Neural cell (in vitro differentiated cells): Measurements from ENCODE around the gene FURIN. TPM values are rescaled to one million over a fixed set of nuclear protein-coding genes. Genes with fewer than 3 reads are reported as not detected.

Experiments used
- H2AFZ ChIP-seq: fragments of 200-600, 300-800 bp; sonication (generic), shearing (Covaris generic); 2 replicates; pipeline ENCODE4 v1.6.0; 2014; ENCODE audit warnings: low read depth, mild to moderate bottlenecking, antibody characterized with exemption, low read length, moderate library complexity
- H3F3A ChIP-seq: fragments of 200-600 bp; shearing (Covaris generic); 2 replicates; pipeline ENCODE4 v1.6.1; 2016; ENCODE audit warnings: mild to moderate bottlenecking, moderate library complexity, mixed read lengths, antibody characterized with exemption, low read length; ENCODE audit not compliant: insufficient read depth, poor library complexity, severe bottlenecking
- H3K27ac ChIP-seq: fragments of 200-600, 300-800 bp; sonication (generic), shearing (Covaris generic); 2 replicates; pipeline ENCODE4 v1.5.1; 2014; ENCODE audit warnings: mild to moderate bottlenecking, low read length, moderate library complexity
- H3K27me3 ChIP-seq: fragments of 300-800, 200-600 bp; sonication (generic), shearing (Covaris generic); 2 replicates; pipeline ENCODE4 v1.6.0; 2014; ENCODE audit warnings: mild to moderate bottlenecking, low read depth, low read length, moderate library complexity; ENCODE audit not compliant: insufficient read depth
- H3K36me3 ChIP-seq: fragments of 300-800, 200-600 bp; sonication (generic), shearing (Covaris generic); 2 replicates; pipeline ENCODE4 v1.5.1; 2014; ENCODE audit warnings: mild to moderate bottlenecking, antibody characterized with exemption, low read length, moderate library complexity; ENCODE audit not compliant: insufficient read depth
- H3K4me2 ChIP-seq: fragments of 300-800, 200-600 bp; sonication (generic), shearing (Covaris generic); 2 replicates; pipeline ENCODE4 v1.6.0; 2014; ENCODE audit warnings: mild to moderate bottlenecking, low read length
- H3K4me3 ChIP-seq: fragments of 300-800, 200-600 bp; sonication (generic), shearing (Covaris generic); 2 replicates; pipeline ENCODE4 v1.5.1; 2014; ENCODE audit warnings: mild to moderate bottlenecking, low read length, moderate library complexity
- H3K79me2 ChIP-seq: fragments of 200-600 bp; shearing (Covaris generic); replicated peaks from 2 replicates; pipeline ENCODE4 v1.6.0; 2014; ENCODE audit warnings: mild to moderate bottlenecking, low read length, moderate library complexity; ENCODE audit not compliant: insufficient read depth
- H3K9ac ChIP-seq: fragments of 300-800, 200-600 bp; sonication (generic), shearing (Covaris generic); 2 replicates; pipeline ENCODE4 v1.6.1; 2016; ENCODE audit warnings: mild to moderate bottlenecking, low read length, mixed read lengths
- H3K9me2 ChIP-seq: fragments of 200-600 bp; shearing (Covaris generic); 2 replicates; pipeline ENCODE4 v1.6.1; 2016; ENCODE audit warnings: mild to moderate bottlenecking, low read length, mixed read lengths; ENCODE audit not compliant: insufficient read depth
- H3K9me3 ChIP-seq: fragments of 200-600, 300-800 bp; sonication (generic), shearing (Covaris generic); 2 replicates; pipeline ENCODE4 v1.6.1; 2016; ENCODE audit warnings: mild to moderate bottlenecking, mixed run types, low read length, moderate library complexity, mixed read lengths
- H4K20me1 ChIP-seq: fragments of 200-600 bp; shearing (Covaris generic); 2 replicates; pipeline ENCODE4 v1.6.1; 2016; ENCODE audit warnings: mild to moderate bottlenecking, mixed run types; ENCODE audit not compliant: insufficient read depth
- EP300 ChIP-seq: fragments of 450-650 bp; conservative IDR thresholded peaks from 2 replicates; pipeline ENCODE4 v1.6.1; 2014; ENCODE audit warnings: antibody characterized with exemption, mild to moderate bottlenecking, moderate library complexity; ENCODE audit not compliant: poor library complexity, severe bottlenecking
- EZH2 ChIP-seq: fragments of 200-600, 300-800 bp; shearing (Covaris generic), sonication (generic); IDR thresholded peaks from 2 replicates; pipeline ENCODE4 v1.6.1; 2014; ENCODE audit warnings: antibody characterized with exemption, low read length, borderline replicate concordance, mild to moderate bottlenecking; ENCODE audit not compliant: insufficient read depth, poor library complexity, severe bottlenecking
- MXI1 ChIP-seq: fragments of 450-650 bp; conservative IDR thresholded peaks from 2 replicates; pipeline ENCODE4 v1.6.1; 2014; ENCODE audit warnings: antibody characterized with exemption, mild to moderate bottlenecking; ENCODE audit not compliant: poor library complexity, severe bottlenecking
- POLR2AphosphoS5 ChIP-seq: IDR thresholded peaks from 2 replicates; pipeline ENCODE4 v1.6.1; 2012
- RAD21 ChIP-seq: fragments of 450-650 bp; conservative IDR thresholded peaks from 2 replicates; pipeline ENCODE4 v1.6.1; 2014; ENCODE audit warnings: antibody characterized with exemption, mild to moderate bottlenecking, moderate library complexity
- SMC3 ChIP-seq: fragments of 450-650 bp; conservative IDR thresholded peaks from 2 replicates; pipeline ENCODE4 v1.6.1; 2014; ENCODE audit warnings: antibody characterized with exemption, mild to moderate bottlenecking, moderate library complexity; ENCODE audit not compliant: poor library complexity
- TAF1 ChIP-seq: IDR thresholded peaks from 2 replicates; pipeline ENCODE4 v1.6.1; 2012; ENCODE audit warnings: low read depth
- polyA plus RNA-seq: library from polyadenylated mRNA; depleted of rRNA; stranded (reverse); fragments of >200 nt; gene quantifications from 2 replicates; pipeline ENCODE4 v1.2.3, GENCODE V29; 2014
- TF ChIP-seq, protein P1 (sequence below): IDR thresholded peaks from 2 replicates; pipeline ENCODE4 v1.6.1; 2012; ENCODE audit warnings: borderline replicate concordance
- TF ChIP-seq, protein P2 (sequence below): fragments of 450-650 bp; IDR thresholded peaks from 2 replicates; pipeline ENCODE4 v1.5.1; 2014; ENCODE audit warnings: antibody characterized with exemption, mild to moderate bottlenecking, moderate library complexity; ENCODE audit not compliant: poor library complexity, severe bottlenecking

The FURIN gene
- polyA plus RNA-seq, 1 donor from 2014 or later = 4.3 TPM

DNA sequence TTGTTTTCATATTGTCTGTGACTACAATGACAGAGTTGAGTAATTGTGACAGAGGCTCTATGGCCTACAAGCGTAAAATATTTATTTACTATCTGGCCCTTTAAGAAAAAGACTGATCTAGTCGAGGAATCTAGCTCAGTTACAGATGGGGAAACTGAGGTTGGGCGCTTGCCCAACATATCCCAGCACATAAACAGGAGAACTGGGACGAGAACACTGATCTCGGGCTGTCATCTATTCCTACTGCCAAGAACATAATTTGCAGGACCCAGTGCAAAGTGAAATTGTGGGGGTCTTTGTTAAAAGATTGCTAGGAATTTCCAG, 17.9 kb downstream of the FURIN start:
- Histone ChIP-seq H3K27ac (no peak overlapping the region), H3K9me3 (no peaks in the 10 kb centered on the region), H3K36me3 (no peaks in the 10 kb centered on the region), H3K4me2 (no peak overlapping the region), H3K27me3 (no peaks in the 10 kb centered on the region), H3F3A (no peaks in the 10 kb centered on the region), H2AFZ (no peak overlapping the region), H3K4me3 (no peak overlapping the region), H4K20me1 (no peaks in the 10 kb centered on the region), H3K9ac (no peak overlapping the region), H3K79me2 (no peaks in the 10 kb centered on the region), H3K9me2 (no peaks in the 10 kb centered on the region)
- TF ChIP-seq RAD21 (no peak), POLR2AphosphoS5 (no peak), EP300 (no peak), MXI1 (no peak), SMC3 (no peak), TAF1 (no peak), EZH2 (no peak)
- TF ChIP-seq, protein P1, sequence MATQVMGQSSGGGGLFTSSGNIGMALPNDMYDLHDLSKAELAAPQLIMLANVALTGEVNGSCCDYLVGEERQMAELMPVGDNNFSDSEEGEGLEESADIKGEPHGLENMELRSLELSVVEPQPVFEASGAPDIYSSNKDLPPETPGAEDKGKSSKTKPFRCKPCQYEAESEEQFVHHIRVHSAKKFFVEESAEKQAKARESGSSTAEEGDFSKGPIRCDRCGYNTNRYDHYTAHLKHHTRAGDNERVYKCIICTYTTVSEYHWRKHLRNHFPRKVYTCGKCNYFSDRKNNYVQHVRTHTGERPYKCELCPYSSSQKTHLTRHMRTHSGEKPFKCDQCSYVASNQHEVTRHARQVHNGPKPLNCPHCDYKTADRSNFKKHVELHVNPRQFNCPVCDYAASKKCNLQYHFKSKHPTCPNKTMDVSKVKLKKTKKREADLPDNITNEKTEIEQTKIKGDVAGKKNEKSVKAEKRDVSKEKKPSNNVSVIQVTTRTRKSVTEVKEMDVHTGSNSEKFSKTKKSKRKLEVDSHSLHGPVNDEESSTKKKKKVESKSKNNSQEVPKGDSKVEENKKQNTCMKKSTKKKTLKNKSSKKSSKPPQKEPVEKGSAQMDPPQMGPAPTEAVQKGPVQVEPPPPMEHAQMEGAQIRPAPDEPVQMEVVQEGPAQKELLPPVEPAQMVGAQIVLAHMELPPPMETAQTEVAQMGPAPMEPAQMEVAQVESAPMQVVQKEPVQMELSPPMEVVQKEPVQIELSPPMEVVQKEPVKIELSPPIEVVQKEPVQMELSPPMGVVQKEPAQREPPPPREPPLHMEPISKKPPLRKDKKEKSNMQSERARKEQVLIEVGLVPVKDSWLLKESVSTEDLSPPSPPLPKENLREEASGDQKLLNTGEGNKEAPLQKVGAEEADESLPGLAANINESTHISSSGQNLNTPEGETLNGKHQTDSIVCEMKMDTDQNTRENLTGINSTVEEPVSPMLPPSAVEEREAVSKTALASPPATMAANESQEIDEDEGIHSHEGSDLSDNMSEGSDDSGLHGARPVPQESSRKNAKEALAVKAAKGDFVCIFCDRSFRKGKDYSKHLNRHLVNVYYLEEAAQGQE = no peak
- TF ChIP-seq, protein P2, sequence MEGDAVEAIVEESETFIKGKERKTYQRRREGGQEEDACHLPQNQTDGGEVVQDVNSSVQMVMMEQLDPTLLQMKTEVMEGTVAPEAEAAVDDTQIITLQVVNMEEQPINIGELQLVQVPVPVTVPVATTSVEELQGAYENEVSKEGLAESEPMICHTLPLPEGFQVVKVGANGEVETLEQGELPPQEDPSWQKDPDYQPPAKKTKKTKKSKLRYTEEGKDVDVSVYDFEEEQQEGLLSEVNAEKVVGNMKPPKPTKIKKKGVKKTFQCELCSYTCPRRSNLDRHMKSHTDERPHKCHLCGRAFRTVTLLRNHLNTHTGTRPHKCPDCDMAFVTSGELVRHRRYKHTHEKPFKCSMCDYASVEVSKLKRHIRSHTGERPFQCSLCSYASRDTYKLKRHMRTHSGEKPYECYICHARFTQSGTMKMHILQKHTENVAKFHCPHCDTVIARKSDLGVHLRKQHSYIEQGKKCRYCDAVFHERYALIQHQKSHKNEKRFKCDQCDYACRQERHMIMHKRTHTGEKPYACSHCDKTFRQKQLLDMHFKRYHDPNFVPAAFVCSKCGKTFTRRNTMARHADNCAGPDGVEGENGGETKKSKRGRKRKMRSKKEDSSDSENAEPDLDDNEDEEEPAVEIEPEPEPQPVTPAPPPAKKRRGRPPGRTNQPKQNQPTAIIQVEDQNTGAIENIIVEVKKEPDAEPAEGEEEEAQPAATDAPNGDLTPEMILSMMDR = no peak

DNA sequence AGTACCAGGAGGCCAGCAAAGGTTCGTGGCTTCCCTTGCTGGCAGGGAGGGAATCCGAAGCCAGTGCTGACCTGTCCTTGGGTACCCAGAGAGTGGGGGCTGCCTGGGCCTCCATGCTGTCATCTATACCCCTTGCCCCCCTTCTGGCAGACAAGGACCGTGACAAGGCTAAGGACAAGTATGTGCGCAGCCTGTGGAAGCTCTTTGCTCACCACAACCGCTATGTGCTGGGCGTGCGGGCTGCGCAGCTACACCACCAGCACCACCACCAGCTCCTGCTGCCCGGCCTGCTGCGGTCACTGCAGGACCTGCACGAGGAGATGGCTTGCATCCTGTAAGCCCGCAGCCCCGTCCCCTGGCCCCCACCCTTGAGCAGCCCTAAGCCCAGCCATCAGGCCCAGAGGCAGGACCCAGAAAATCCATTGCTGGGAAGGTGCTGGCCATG, 18.7 kb downstream of the FURIN start:
- Histone ChIP-seq H3K36me3 (no peaks in the 10 kb centered on the region), H2AFZ (no peak overlapping the region), H3K27ac (no peak overlapping the region), H3F3A (no peaks in the 10 kb centered on the region), H3K9ac (no peak overlapping the region), H3K9me2 (no peaks in the 10 kb centered on the region), H3K9me3 (no peaks in the 10 kb centered on the region), H4K20me1 (no peaks in the 10 kb centered on the region), H3K27me3 (no peaks in the 10 kb centered on the region), H3K79me2 (no peaks in the 10 kb centered on the region), H3K4me3 (no peak overlapping the region), H3K4me2 (no peak overlapping the region)
- TF ChIP-seq, protein P1 = no peak
- TF ChIP-seq, protein P2 = no peak
- TF ChIP-seq SMC3 (no peak), MXI1 (no peak), TAF1 (no peak), EP300 (no peak), EZH2 (no peak), POLR2AphosphoS5 (no peak), RAD21 (no peak)
